Lung (tissue), 12 donors: ENCODE data around the gene APLF. TPM values are rescaled to one million over a fixed set of nuclear protein-coding genes. Genes with fewer than 3 reads are reported as not detected.

Source experiments
- ATAC-seq: fragments of 200-7000 bp; cut with Tn5 transposase; one replicate; pipeline ENCODE4 v1.9.1; 2020; ENCODE audit warnings: moderate number of reproducible peaks; ENCODE audit not compliant: insufficient read depth, low FRiP score
- DNase-seq, 3 donors: peaks; one replicate each; pipeline ENCODE4 v3.0.0-alpha.2; 2013 to 2017
- H3K27ac ChIP-seq, 2 donors: one replicate each; pipeline ENCODE4 v1.5.1; 2013; ENCODE audit warnings: mild to moderate bottlenecking in 2 of 2, moderate library complexity in 2 of 2, control low read depth in 1 of 2, inconsistent platforms in 1 of 2, low read depth in 1 of 2, low read length in 1 of 2
- H3K27me3 ChIP-seq, 3 donors: one replicate each; pipeline ENCODE4 v1.5.1; 2013; ENCODE audit warnings: low read length in 2 of 3; ENCODE audit not compliant: control insufficient read depth in 3 of 3, insufficient read depth in 3 of 3
- H3K36me3 ChIP-seq, 4 donors: one replicate each; pipeline ENCODE4 v1.5.1; 2013; ENCODE audit warnings: low read length in 4 of 4, mild to moderate bottlenecking in 1 of 4, moderate library complexity in 1 of 4; ENCODE audit not compliant: control insufficient read depth in 4 of 4, insufficient read depth in 4 of 4
- H3K4me1 ChIP-seq, 5 donors: one replicate each; pipeline ENCODE4 v1.5.1; 2013; ENCODE audit warnings: low read length in 5 of 5, mild to moderate bottlenecking in 2 of 5, moderate library complexity in 1 of 5; ENCODE audit not compliant: control insufficient read depth in 5 of 5, insufficient read depth in 5 of 5
- H3K4me3 ChIP-seq: one replicate; pipeline ENCODE4 v1.5.1; 2013; ENCODE audit warnings: mild to moderate bottlenecking, control low read depth, moderate library complexity
- H3K9ac ChIP-seq, 2 donors: one replicate each; pipeline ENCODE4 v1.5.1; 2013; ENCODE audit warnings: low read length in 2 of 2, control low read depth in 1 of 2; ENCODE audit not compliant: insufficient read depth in 1 of 2
- H3K9me3 ChIP-seq, 4 donors: one replicate each; pipeline ENCODE4 v1.5.1; 2013; ENCODE audit warnings: low read length in 3 of 4, mild to moderate bottlenecking in 1 of 4, moderate library complexity in 1 of 4; ENCODE audit not compliant: control insufficient read depth in 4 of 4, insufficient read depth in 3 of 4
- CTCF ChIP-seq: IDR thresholded peaks from 2 replicates; pipeline ENCODE4 v1.5.1; 2012; ENCODE audit warnings: mild to moderate bottlenecking; ENCODE audit errors: control extremely low read depth, extremely low read depth
- WGBS, 2 donors: extraction: QIAGEN DNeasy Blood & Tissue Kit; methylation state at CpG; one replicate each; pipeline ENCODE4 v1.1.7; 2013; 5-methylcytosine and 5-hydroxymethylcytosine counted together
- polyA plus RNA-seq, 2 donors: library from polyadenylated mRNA; stranded (reverse); fragments of 200-250 nt; gene quantifications; one replicate each; pipeline ENCODE4 v1.2.1, GENCODE V29; 2013
- total RNA-seq, 2 donors: library from RNA; depleted of rRNA in 1 of 2; stranded (reverse); fragments of >200 nt in 1 of 2; gene quantifications; one replicate each; pipeline ENCODE4 v1.2.1, GENCODE V29; 2014 to 2021
- donor health status: control.
- donor health status: control.
- donor health status: Bipolar disorder and iron deficiency.
- donor health status: healthy.
- donor health status: DM: yes; HTN: yes; CAD: no.

The APLF gene
- total and polyA plus RNA-seq, 4 donors: 0.50 to 11.8 (median 2.3) TPM

DNA sequence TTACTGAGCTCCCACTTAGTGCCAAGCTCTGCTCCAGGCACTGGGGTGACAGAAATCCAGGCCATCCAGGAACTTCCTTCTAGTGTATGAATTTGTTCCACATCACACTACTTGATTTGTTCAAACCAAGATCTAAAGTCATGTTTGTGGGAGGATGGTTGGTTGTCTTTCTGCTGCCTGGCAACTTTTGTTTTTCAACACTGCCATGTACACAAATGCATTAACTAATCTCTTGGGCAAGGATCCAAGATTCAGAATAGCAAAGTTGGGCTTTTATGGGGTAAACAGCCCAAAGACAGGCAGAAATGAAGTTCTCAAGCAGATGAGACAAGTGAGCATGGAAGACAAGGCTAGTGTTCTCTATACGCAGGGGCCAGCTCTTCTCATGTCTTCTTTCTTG is 122.6 kb downstream of the APLF start:
- Histone ChIP-seq H3K4me3 (no peak overlapping the region), H3K36me3 (no peaks in the 10 kb centered on the region), H3K9me3 (no peaks in the 10 kb centered on the region), H3K27me3 (no peaks in the 10 kb centered on the region), H3K9ac (no peak overlapping the region), H3K4me1 (no peaks in the 10 kb centered on the region), H3K27ac (no peak overlapping the region)
- ATAC-seq (no peak), DNase-seq (peak in 2 of 3 donors; percentile 42 to 46)
- no peak for TF ChIP-seq CTCF
- 92 to 93% methylated on average over 1 of the region's 1 CpG for WGBS, 2 donors

- no peaks in the 10 kb centered on the region for H3K36me3 ChIP-seq
- H3K4me3 ChIP-seq: no peak overlapping the region
- no peaks in the 10 kb centered on the region for H3K9me3 ChIP-seq
- no peak overlapping the region for H3K9ac ChIP-seq
- DNase-seq (no peak), ATAC-seq (no peak)
- TF ChIP-seq CTCF: no peak
- no peaks in the 10 kb centered on the region for H3K27me3 ChIP-seq
- no peak overlapping the region for H3K27ac ChIP-seq
- H3K4me1 ChIP-seq: no peaks in the 10 kb centered on the region
- 80 to 88% methylated on average over 1 of the region's 1 CpG for WGBS, 2 donors
Observed at GRCh38 chr2:68590702-68591101, 123.3 kb downstream of the APLF start.

- 93 to 98% methylated on average over 4 of the region's 4 CpGs for WGBS, 2 donors
- H3K36me3 ChIP-seq: no peaks in the 10 kb centered on the region
- ATAC-seq: no peak
Observed at GRCh38 chr2:68591225-68591624, 123.8 kb downstream of the APLF start.

More at GRCh38 chr2:68591225-68591624, 123.8 kb downstream of the APLF start:
- Histone ChIP-seq H3K27me3 (no peaks in the 10 kb centered on the region), H3K9me3 (no peaks in the 10 kb centered on the region), H3K9ac (no peak overlapping the region), H3K4me1 (no peaks in the 10 kb centered on the region), H3K4me3 (no peak overlapping the region), H3K27ac (no peak overlapping the region)
- TF ChIP-seq CTCF: no peak
- DNase-seq: no peak
